Choroid plexus epithelial cell (primary cell): ENCODE data around the gene SAPCD2.

Source experiments
- DNase-seq: peaks from one replicate; pipeline ENCODE4 v3.0.0-alpha.2; 2010; ENCODE audit warnings: low read depth
- H3K4me3 ChIP-seq: 2 replicates; pipeline ENCODE4 v1.5.1; 2011; ENCODE audit warnings: low read depth, mild to moderate bottlenecking, control low read depth, low read length, moderate library complexity
- CTCF ChIP-seq: conservative IDR thresholded peaks from 2 replicates; pipeline ENCODE4 v1.5.1; 2011; ENCODE audit warnings: low read depth, mild to moderate bottlenecking, control low read depth, inconsistent platforms, low read length, moderate library complexity

SAPCD2 gene

GRCh38 chr9:137070906-137071275 is 534 bp upstream of the SAPCD2 start:
- TF ChIP-seq CTCF, result peak; percentile 11
- no peak for DNase-seq
- H3K4me3 ChIP-seq, result peak overlapping the region; percentile 43

DNA sequence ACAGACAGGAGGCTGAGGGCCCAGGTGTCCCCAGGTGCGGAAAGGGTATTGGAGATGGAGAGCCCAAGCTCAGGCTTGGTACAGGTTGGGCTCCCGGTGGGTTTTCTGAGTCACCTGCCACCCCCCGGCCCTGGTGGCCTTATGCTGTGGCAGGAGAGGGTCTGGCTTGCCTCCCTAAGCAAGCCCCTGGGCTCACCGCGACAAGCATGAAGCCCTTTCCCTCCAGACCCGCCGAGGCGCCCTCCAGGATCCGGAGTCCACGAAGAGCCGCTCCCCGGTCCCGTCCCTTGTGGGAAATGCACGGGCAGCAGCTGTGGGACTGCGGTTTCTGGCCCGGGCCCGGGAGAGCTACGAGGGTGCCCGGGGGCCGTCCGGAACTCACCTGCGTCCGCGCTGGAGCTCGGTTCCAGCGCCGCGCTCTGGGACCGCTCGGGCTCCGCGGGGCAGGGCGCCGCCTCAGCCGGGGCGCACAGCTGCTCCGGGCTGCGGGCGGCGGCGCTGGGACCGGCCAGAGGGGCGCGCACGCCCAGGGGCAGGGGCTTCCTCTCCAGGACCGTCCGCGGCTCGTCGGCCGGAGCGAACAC is 757 bp downstream of the SAPCD2 start:
- DNase-seq, result no peak
- TF ChIP-seq CTCF, result no peak
- no peak overlapping the region for H3K4me3 ChIP-seq

DNA sequence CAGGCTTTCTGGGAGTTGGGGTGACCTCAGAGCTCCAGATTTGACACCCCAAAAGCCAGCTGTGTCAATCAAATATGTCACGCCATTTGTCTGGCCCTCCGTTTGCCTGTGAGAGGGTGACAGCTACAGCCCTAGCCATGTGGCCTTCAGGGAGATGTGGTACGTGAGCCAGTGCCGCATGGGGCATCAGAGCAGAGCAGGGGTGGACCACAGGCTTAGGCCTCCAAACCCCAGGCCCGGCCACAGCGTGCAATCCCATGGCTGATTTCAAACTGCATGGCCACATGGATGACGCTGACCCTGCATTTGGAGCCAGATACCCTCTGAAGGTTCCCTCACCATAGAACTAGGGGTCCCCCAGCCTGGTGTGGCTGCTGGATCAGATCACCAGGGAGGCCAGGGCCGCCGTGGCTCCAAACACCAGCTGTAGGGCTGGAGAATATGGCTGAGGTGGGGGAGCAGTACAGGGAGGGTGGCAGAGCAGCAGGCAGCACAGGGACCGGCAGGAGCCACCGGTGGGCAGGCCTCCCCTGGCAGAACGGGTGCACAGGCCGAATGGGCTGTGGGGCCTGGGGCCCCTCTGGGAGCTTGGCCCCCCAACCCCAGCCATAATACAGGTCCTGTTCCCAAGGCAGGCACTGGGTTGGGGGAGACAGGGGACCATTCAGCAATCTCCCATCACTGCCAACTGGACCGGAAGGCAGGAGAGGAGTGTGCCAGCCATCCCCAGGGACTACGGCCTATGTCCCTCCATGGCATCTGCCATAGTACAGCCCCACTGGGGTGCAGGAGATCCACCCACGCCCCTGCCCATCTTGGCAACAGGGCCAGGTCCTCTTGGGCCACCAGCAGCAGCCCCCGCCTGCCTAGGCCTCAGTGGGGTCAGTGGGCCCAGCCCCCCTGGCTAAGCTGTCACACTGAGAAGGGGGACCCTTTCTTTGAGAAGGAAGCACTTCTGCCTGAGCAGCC is 1.5 kb downstream of the SAPCD2 start:
- DNase-seq, result no peak
- no peak for TF ChIP-seq CTCF
- H3K4me3 ChIP-seq, result no peak overlapping the region

- H3K4me3 ChIP-seq, result no peak overlapping the region
- DNase-seq, result peak; percentile 83
- TF ChIP-seq CTCF, result peak; percentile 88
Observed at GRCh38 chr9:137067860-137068538, 2.4 kb downstream of the SAPCD2 start.

GRCh38 chr9:137066096-137066861 is 4.1 kb downstream of the SAPCD2 start:
- DNase-seq, result no peak
- TF ChIP-seq CTCF, result no peak
- no peak overlapping the region for H3K4me3 ChIP-seq

DNA sequence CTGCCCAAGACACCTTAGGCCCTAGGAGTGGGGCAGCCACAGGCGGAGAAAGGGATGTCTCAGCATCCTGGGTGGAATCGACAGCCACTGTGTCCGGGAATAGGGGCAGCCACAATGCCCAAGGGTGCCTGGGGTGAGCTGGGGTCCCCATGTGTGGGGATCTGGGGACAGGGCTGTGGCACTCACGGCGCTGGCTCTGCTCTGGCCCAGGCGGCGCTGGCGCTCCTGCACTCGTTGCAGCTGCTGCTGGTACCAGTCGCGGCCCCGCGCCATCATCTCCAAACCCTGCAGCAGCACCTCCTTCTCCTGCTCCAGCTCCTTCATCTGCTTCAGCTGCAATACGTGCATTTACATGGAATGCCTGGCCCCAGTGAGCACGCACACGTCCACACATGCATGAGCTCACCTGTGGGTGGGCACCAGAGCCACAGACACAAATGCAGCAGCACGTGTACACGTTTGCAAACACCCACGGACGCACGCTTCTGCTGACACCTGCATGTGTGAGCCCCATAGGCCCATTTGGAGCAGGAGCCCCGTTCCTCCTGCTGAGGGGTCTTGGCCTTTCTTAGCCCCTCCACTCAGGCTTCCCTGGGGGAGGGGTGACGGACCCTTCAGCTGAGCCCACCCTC is 4.9 kb downstream of the SAPCD2 start:
- H3K4me3 ChIP-seq, result no peak overlapping the region
- DNase-seq, result no peak
- TF ChIP-seq CTCF, result no peak
